Measurements from ENCODE around the gene MSI2.

The MSI2 gene

GRCh38 chr17:57288040-57288772, 31.9 kb downstream of the MSI2 start:
- no peak for TF ChIP-seq EZH2 (IDR thresholded peaks at IDR 0.05; ENCODE audit: borderline replicate concordance, low read length)
- TF ChIP-seq CTCF (IDR thresholded peaks at IDR 0.05; ENCODE audit: low read length), result no peak
- no peak overlapping the region for H3K9ac ChIP-seq (ENCODE audit: low read length)
- no peak overlapping the region for H3K4me3 ChIP-seq (ENCODE audit: low read depth, low read length, poor library complexity, severe bottlenecking)
- no peaks in the 10 kb centered on the region for H4K20me1 ChIP-seq (ENCODE audit: insufficient read depth, low read length)
- peaks cover 52% of the 10 kb centered on the region for H3K4me1 ChIP-seq (ENCODE audit: insufficient read depth, low read length, severe bottlenecking)
- no peaks in the 10 kb centered on the region for H3F3A ChIP-seq (ENCODE audit: insufficient read depth, low read length)
- H3K79me2 ChIP-seq (ENCODE audit: insufficient read depth, low read length), result peaks cover 93% of the 10 kb centered on the region
- H3K4me2 ChIP-seq (ENCODE audit: low read length), result no peak overlapping the region
- no peak overlapping the region for H2AFZ ChIP-seq (ENCODE audit: low read length)
- H3K36me3 ChIP-seq (ENCODE audit: insufficient read depth, low read length), result peaks cover 83% of the 10 kb centered on the region
- H3K27ac ChIP-seq (ENCODE audit: low read depth, low read length, poor library complexity, severe bottlenecking), result peak overlapping the region; percentile 4
- H3K27me3 ChIP-seq (ENCODE audit: insufficient read depth, low read length), result no peaks in the 10 kb centered on the region
- no peaks in the 10 kb centered on the region for H3K9me3 ChIP-seq (ENCODE audit: low read length)
- H3K9me2 ChIP-seq (ENCODE audit: low read depth, low read length), result no peaks in the 10 kb centered on the region

DNA sequence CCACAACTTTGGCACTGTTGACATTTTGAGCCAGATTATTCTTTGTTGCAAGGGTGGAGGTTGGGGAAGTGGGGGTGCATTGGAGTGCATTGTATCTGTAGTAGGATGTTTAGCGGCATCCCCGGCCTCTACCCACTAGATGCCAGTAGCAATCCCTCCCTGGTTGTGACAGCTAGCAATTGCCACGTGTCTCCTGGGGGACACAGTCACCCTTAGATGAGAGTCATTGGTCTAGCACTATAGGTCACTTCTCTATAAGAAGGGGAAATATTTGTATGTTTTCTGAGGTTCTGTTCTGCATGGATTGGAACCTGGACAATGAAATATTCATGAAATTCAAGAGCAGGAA, 32.4 kb downstream of the MSI2 start:
- Histone ChIP-seq H3K4me2 (ENCODE audit: low read length) (no peak overlapping the region), H3K27ac (ENCODE audit: low read depth, low read length, poor library complexity, severe bottlenecking) (peak overlapping the region; percentile 4), H3K9ac (ENCODE audit: low read length) (no peak overlapping the region), H3K27me3 (ENCODE audit: insufficient read depth, low read length) (no peaks in the 10 kb centered on the region), H3K9me2 (ENCODE audit: low read depth, low read length) (no peaks in the 10 kb centered on the region), H2AFZ (ENCODE audit: low read length) (no peak overlapping the region), H4K20me1 (ENCODE audit: insufficient read depth, low read length) (no peaks in the 10 kb centered on the region), H3K36me3 (ENCODE audit: insufficient read depth, low read length) (peaks cover 81% of the 10 kb centered on the region), H3K4me1 (ENCODE audit: insufficient read depth, low read length, severe bottlenecking) (peaks cover 46% of the 10 kb centered on the region), H3F3A (ENCODE audit: insufficient read depth, low read length) (no peaks in the 10 kb centered on the region), H3K4me3 (ENCODE audit: low read depth, low read length, poor library complexity, severe bottlenecking) (no peak overlapping the region), H3K79me2 (ENCODE audit: insufficient read depth, low read length) (peaks cover 90% of the 10 kb centered on the region), H3K9me3 (ENCODE audit: low read length) (no peaks in the 10 kb centered on the region)
- TF ChIP-seq CTCF (IDR thresholded peaks at IDR 0.05; ENCODE audit: low read length) (no peak), EZH2 (IDR thresholded peaks at IDR 0.05; ENCODE audit: borderline replicate concordance, low read length) (no peak)

- TF ChIP-seq EZH2 (IDR thresholded peaks at IDR 0.05; ENCODE audit: borderline replicate concordance, low read length) (no peak), CTCF (IDR thresholded peaks at IDR 0.05; ENCODE audit: low read length) (no peak)
- no peaks in the 10 kb centered on the region for H3F3A ChIP-seq (ENCODE audit: insufficient read depth, low read length)
- peaks cover 86% of the 10 kb centered on the region for H3K79me2 ChIP-seq (ENCODE audit: insufficient read depth, low read length)
- no peaks in the 10 kb centered on the region for H3K9me2 ChIP-seq (ENCODE audit: low read depth, low read length)
- peak overlapping the region; percentile 4 for H3K27ac ChIP-seq (ENCODE audit: low read depth, low read length, poor library complexity, severe bottlenecking)
- H3K4me2 ChIP-seq (ENCODE audit: low read length), result no peak overlapping the region
- no peaks in the 10 kb centered on the region for H3K27me3 ChIP-seq (ENCODE audit: insufficient read depth, low read length)
- no peak overlapping the region for H3K9ac ChIP-seq (ENCODE audit: low read length)
- no peaks in the 10 kb centered on the region for H3K9me3 ChIP-seq (ENCODE audit: low read length)
- no peak overlapping the region for H3K4me3 ChIP-seq (ENCODE audit: low read depth, low read length, poor library complexity, severe bottlenecking)
- H3K4me1 ChIP-seq (ENCODE audit: insufficient read depth, low read length, severe bottlenecking), result peaks cover 43% of the 10 kb centered on the region
- H2AFZ ChIP-seq (ENCODE audit: low read length), result no peak overlapping the region
- peaks cover 82% of the 10 kb centered on the region for H3K36me3 ChIP-seq (ENCODE audit: insufficient read depth, low read length)
- H4K20me1 ChIP-seq (ENCODE audit: insufficient read depth, low read length), result no peaks in the 10 kb centered on the region
Measured at GRCh38 chr17:57289130-57289529, 32.8 kb downstream of the MSI2 start.
